Measurements from ENCODE around the gene OOSP2.

- no peak for TF ChIP-seq GATA1 (IDR thresholded peaks at IDR 0.05; ENCODE audit: low read depth, low read length)
- no peak for TF ChIP-seq POLR2A (IDR thresholded peaks at IDR 0.05; ENCODE audit: low read length)
Measured at GRCh38 chr11:60005360-60005759, 34.8 kb upstream of the OOSP2 start.

Measured in erythroblast (primary cell).